ENCODE measurements around the gene TUBB4B. TPM values are rescaled to one million over a fixed set of nuclear protein-coding genes. Genes with fewer than 3 reads are reported as not detected.

The TUBB4B gene
- total RNA-seq, 1 donor: 67.7 TPM

GRCh38 chr9:137193771-137194170 lies 47.3 kb upstream of the TUBB4B start:
- TF ChIP-seq CTCF (IDR thresholded peaks at IDR 0.05; ENCODE audit: extremely low read depth, low read depth, low read length): no peak
- H3K9me3 ChIP-seq (ENCODE audit: low read depth, low read length): no peaks in the 10 kb centered on the region
- DNase-seq (ENCODE audit: insufficient read length, low spot score, missing footprints): no peak

GRCh38 chr9:137194388-137194787 lies 46.7 kb upstream of the TUBB4B start:
- H3K9me3 ChIP-seq (ENCODE audit: low read depth, low read length): no peaks in the 10 kb centered on the region
- peaks cover 42% of the 10 kb centered on the region for H4K20me1 ChIP-seq (ENCODE audit: insufficient read depth, low read length)
- no peak overlapping the region for H3K4me2 ChIP-seq (ENCODE audit: insufficient read depth, low read length)
- no peak overlapping the region for H2AFZ ChIP-seq (ENCODE audit: low read length)
- H3K27ac ChIP-seq (ENCODE audit: low read depth, low read length): no peak overlapping the region
- peaks cover 89% of the 10 kb centered on the region for H3K79me2 ChIP-seq (ENCODE audit: insufficient read depth, low read length)
- peaks cover 20% of the 10 kb centered on the region for H3K4me1 ChIP-seq (ENCODE audit: insufficient read depth, low read length)
- H3K27me3 ChIP-seq (ENCODE audit: insufficient read depth, low read length): no peaks in the 10 kb centered on the region
- DNase-seq (ENCODE audit: insufficient read length, low spot score, missing footprints): no peak
- no peak for TF ChIP-seq CTCF (IDR thresholded peaks at IDR 0.05; ENCODE audit: extremely low read depth, low read depth, low read length)
- H3K36me3 ChIP-seq (ENCODE audit: insufficient read depth, low read length): peaks cover 14% of the 10 kb centered on the region
- no peak overlapping the region for H3K4me3 ChIP-seq (ENCODE audit: insufficient read depth, low read length)

More at GRCh38 chr9:137193771-137194170, 47.3 kb upstream of the TUBB4B start:
- peaks cover 17% of the 10 kb centered on the region for H3K4me1 ChIP-seq (ENCODE audit: insufficient read depth, low read length)
- H3K27me3 ChIP-seq (ENCODE audit: insufficient read depth, low read length): no peaks in the 10 kb centered on the region
- no peak overlapping the region for H3K4me3 ChIP-seq (ENCODE audit: insufficient read depth, low read length)
- peaks cover 84% of the 10 kb centered on the region for H3K79me2 ChIP-seq (ENCODE audit: insufficient read depth, low read length)
- H4K20me1 ChIP-seq (ENCODE audit: insufficient read depth, low read length): peaks cover 42% of the 10 kb centered on the region
- no peak overlapping the region for H2AFZ ChIP-seq (ENCODE audit: low read length)
- no peak overlapping the region for H3K4me2 ChIP-seq (ENCODE audit: insufficient read depth, low read length)
- no peak overlapping the region for H3K27ac ChIP-seq (ENCODE audit: low read depth, low read length)
- H3K36me3 ChIP-seq (ENCODE audit: insufficient read depth, low read length): peaks cover 14% of the 10 kb centered on the region

- Histone ChIP-seq H2AFZ (ENCODE audit: low read length) (no peak overlapping the region), H3K36me3 (ENCODE audit: insufficient read depth, low read length) (peaks cover 13% of the 10 kb centered on the region), H4K20me1 (ENCODE audit: insufficient read depth, low read length) (peaks cover 37% of the 10 kb centered on the region), H3K4me1 (ENCODE audit: insufficient read depth, low read length) (peaks cover 16% of the 10 kb centered on the region), H3K79me2 (ENCODE audit: insufficient read depth, low read length) (peaks cover 85% of the 10 kb centered on the region), H3K27ac (ENCODE audit: low read depth, low read length) (no peak overlapping the region), H3K4me3 (ENCODE audit: insufficient read depth, low read length) (no peak overlapping the region), H3K27me3 (ENCODE audit: insufficient read depth, low read length) (no peaks in the 10 kb centered on the region), H3K4me2 (ENCODE audit: insufficient read depth, low read length) (no peak overlapping the region), H3K9me3 (ENCODE audit: low read depth, low read length) (no peaks in the 10 kb centered on the region)
- no peak for TF ChIP-seq CTCF (IDR thresholded peaks at IDR 0.05; ENCODE audit: extremely low read depth, low read depth, low read length)
- no peak for DNase-seq (ENCODE audit: insufficient read length, low spot score, missing footprints)
Measured at GRCh38 chr9:137194909-137195308, 46.2 kb upstream of the TUBB4B start.

GRCh38 chr9:137195525-137196220 lies 45.4 kb upstream of the TUBB4B start:
- no peak overlapping the region for H3K4me2 ChIP-seq (ENCODE audit: insufficient read depth, low read length)
- H3K4me3 ChIP-seq (ENCODE audit: insufficient read depth, low read length): no peak overlapping the region
- no peaks in the 10 kb centered on the region for H3K27me3 ChIP-seq (ENCODE audit: insufficient read depth, low read length)
- DNase-seq (ENCODE audit: insufficient read length, low spot score, missing footprints): no peak
- peaks cover 78% of the 10 kb centered on the region for H3K79me2 ChIP-seq (ENCODE audit: insufficient read depth, low read length)
- no peak overlapping the region for H2AFZ ChIP-seq (ENCODE audit: low read length)
- H4K20me1 ChIP-seq (ENCODE audit: insufficient read depth, low read length): peaks cover 34% of the 10 kb centered on the region
- peaks cover 14% of the 10 kb centered on the region for H3K4me1 ChIP-seq (ENCODE audit: insufficient read depth, low read length)
- no peak overlapping the region for H3K27ac ChIP-seq (ENCODE audit: low read depth, low read length)
- TF ChIP-seq CTCF (IDR thresholded peaks at IDR 0.05; ENCODE audit: extremely low read depth, low read depth, low read length): no peak
- H3K9me3 ChIP-seq (ENCODE audit: low read depth, low read length): no peaks in the 10 kb centered on the region
- peaks cover 9% of the 10 kb centered on the region for H3K36me3 ChIP-seq (ENCODE audit: insufficient read depth, low read length)
